Skin of body (tissue), 2 donors: ENCODE data around the gene EDARADD. TPM values are rescaled to one million over a fixed set of nuclear protein-coding genes. Genes with fewer than 3 reads are reported as not detected.
"Not testable (repeated sequence)": the region's sequence is repeated elsewhere in the genome, so short reads cannot be mapped to it uniquely, and the experiment has no call there.

Source experiments
- DNase-seq: peaks from one replicate; lab custom pipeline; 2025; lab: John Stamatoyannopoulos, UW
- total RNA-seq: library from RNA; depleted of rRNA; stranded (reverse); fragments of >200 nt; gene quantifications from one replicate; pipeline ENCODE4 v1.2.3, GENCODE V29; 2014

The EDARADD gene
- 3.0 TPM for total RNA-seq

DNA sequence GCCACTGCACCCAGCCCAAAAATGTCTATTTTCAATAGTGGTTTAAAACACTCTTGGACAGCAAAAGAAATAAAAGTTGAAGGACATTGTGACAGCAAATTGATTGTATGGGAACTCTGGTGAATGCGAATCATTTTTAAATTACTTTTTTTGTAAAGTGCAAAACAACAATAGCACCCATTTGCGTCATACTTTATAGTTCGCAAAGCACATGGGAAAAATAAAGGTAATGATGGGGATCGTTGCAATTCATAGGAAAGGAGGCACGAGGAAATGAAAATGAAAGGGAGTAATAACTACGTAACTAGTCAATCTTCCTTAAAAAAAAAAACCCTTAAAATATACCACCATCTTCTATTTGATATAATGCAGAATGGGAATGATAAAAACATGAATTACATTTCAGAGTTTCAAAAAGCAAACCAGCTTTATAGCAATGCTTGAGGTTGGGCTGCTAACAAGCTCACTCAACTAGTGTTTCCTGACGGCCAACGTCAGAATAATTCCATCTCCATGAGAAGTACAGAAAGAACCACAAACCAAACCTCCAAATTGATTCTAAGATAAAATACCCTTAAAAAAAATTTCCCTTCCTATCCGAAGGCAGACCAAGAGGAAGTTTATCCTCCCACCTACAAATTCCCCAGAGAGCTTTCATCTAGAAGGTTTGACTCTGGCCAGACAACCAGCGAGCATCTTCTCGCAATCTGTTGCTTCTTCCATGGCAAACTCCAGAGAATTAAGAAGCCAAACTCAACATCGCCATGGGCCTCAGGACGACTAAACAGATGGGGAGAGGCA lies at the start of gene EDARADD:
Gene EDARADD, plus strand, starts transcription at position 606 of the 801 bp plus-strand sequence. Its CDS starts 159 bp downstream, at position 765.
- DNase-seq: no peak

DNA sequence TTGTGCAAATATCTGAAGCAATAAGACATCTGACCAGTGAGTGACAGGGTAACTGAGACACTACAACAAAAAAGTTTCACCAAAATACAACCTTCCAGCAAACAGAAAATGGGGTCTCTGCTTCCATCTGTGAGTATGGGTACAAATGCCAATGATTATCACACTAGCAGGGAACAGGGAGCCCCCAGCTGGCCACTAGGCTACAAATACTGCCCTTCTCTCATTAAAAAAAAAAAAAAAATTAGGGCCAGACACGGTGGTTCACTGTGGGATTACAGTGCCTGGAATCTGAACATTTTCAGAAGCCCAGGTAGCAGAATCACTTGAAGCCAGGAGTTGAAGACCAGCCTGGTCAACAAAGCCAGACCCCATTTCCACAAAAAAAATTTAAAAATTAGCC lies 48.4 kb upstream of the EDARADD start:
- no peak for DNase-seq

DNA sequence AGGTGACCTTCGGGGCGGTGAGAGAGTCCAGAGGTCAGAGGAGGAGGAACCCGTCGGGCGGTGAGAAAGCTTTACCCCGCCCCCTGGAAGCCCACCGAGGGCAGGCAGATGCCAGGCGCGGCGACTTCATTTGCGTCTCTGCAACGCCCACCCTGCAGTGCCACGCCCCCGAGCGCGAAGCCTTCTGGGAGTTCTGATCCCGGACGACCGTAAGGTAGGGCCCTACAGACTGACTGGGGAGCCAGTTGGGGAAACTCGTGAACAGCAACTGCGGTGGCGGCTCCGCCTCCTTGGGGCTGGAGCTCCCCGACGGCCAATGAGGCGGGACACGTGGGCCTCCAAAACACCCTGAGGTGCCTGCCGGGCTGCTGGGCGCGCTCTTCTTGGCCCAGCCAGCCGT lies 46.0 kb upstream of the EDARADD start:
- DNase-seq: no peak

DNA sequence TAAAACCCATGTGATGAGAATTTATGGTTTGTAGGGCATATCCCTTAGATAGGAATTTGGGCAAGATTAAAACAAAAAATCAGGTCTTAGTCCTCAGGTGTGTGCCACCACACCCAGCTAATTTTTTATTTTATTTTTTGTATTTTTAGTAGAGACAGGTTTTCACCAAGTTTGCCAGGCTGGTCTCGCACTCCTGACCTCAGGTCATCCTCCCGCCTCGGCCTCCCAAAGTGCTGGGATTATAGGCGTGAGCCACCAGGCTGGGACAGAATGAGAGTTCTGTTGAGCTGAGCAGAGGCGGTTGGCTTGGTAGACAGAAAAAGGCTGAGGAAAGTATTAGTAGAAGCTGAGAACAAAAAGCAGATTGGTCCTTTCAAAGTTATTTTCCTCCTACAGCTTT lies 43.8 kb upstream of the EDARADD start:
- no peak for DNase-seq

DNA sequence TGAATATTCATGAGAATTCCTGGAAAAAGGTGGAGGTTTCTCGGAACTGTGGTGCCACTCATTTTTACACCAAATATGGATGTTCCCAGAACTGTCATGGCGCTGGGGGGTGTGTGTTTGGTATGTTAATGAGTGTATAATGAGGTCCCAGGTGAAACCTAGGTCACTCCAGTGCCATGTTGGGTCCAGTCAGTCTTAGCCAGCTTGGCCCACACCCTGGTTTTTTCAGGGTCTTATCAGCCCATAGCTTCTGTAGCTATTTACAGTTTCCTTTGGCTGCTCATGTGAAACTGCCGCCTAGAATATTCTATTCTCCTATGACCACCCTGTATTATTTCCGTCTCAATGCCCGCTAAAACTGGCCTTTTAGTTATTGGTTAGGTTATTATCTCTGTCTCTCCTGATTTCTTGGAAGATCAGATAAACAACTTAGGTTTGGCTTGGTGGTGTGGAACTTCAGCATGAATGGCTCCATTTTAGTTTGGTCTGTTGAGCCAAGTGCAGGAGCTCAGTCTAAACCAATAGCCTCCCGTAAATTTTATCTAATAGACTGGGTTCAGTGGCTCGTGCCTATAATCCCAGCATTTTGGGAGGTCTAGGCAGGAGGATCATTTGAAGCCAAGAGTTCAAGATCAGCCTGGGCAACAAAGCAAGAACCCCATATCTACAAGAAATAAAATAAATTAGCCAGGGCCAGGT lies 42.1 kb upstream of the EDARADD start:
- no peak for DNase-seq

- DNase-seq: not testable (repeated sequence)
Measured at GRCh38 chr1:236352747-236353146, 41.3 kb upstream of the EDARADD start.

DNA sequence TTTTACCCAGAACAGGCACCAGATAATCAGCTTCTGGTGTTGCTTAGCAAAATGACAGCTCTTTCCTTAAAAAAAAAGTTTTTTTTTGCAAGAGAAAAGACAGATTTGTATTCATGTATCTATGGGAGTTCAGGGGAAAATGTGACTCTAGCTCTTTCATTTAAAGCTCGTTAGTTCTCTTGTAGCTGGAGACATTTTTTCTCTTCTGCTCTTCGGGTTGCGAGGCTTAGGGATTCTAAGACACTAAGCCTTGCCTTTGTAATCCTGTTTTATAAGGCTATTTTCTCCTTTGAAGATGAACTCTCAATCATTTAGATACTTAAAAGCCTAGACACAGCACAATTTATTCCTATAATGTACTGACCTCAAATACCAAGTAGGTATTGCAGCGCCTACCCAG lies 40.3 kb upstream of the EDARADD start:
- DNase-seq: no peak

- DNase-seq: no peak
Measured at GRCh38 chr1:236354330-236355147, 39.5 kb upstream of the EDARADD start.

- DNase-seq: no peak
Measured at GRCh38 chr1:236356141-236356540, 37.9 kb upstream of the EDARADD start.

DNA sequence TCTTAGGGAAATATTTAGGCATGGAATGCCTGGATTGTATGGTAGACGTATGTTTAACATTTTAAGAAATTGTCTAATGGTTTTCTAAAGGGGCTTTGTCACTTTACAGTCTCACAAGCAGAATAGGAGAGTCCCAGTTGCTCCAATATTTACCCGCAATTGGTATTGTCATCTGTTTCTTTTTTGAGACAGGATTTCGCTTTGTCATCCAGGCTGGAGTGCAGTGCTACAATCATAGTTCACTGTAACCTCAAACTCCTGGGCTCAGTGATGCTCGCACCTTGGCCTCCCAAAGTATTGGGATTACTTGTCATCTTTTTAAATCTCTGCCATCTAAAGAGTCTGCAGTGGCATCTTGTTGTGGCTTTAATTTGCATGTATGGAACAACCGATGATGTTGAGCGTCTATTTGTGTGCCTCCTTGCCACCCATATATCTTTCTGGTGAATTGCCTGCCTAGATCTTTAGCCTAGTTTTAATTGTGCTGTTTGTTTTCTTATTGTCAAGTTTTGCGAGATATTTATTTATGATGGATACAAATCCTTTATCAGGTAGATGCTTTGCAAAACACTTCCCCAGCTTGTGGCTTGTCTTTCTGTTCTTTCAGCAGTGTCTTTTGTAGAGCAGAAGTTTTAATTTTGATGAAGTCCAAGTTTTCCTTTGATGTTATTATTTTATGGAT lies 32.0 kb upstream of the EDARADD start:
- no peak for DNase-seq

- DNase-seq: no peak
Measured at GRCh38 chr1:236363237-236363636, 30.8 kb upstream of the EDARADD start.

- no peak for DNase-seq
Measured at GRCh38 chr1:236365999-236366570, 28.0 kb upstream of the EDARADD start.

DNA sequence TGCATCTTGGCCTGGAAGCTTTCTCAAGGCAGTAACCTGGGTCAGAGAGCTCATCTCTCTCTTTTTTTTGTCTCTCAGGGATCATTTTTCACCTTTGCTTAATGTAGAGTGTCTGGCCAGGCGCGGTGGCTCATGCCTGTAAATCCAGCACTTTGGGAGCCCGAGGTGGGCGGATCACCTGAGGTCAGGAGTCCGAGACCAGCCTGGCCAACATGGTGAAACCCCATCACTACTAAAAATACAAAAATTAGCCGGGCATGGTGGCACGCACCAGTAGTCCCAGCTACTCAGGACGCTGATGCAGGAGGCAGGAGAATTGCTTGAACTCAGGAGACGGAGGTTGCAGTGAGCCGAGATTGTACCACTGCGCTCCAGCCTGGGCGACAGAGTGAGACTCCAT lies 27.4 kb upstream of the EDARADD start:
- not testable (repeated sequence) for DNase-seq

DNA sequence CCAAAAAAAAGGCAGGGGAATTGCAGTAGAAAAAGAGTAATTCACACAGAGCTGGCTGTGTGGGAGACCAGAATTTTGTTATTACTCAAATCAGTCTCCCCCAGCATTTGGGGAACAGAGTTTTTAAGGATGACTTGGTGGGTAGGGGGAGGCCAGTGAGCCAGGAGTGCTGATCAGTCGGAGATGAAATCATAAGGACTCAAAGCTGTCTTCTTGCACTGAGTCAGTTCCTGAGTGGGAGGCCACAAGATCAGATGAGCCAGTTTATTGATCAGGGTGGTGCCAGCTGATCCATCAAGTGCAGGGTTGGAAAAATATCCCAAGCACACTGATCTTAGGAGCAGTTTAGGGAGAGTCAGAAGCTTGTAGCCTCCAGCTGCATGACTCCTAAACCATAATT lies 23.7 kb upstream of the EDARADD start:
- no peak for DNase-seq

GRCh38 chr1:236371083-236371482 lies 23.0 kb upstream of the EDARADD start:
- no peak for DNase-seq

GRCh38 chr1:236377832-236378535 lies 16.1 kb upstream of the EDARADD start:
- DNase-seq: no peak

- DNase-seq: no peak
Measured at GRCh38 chr1:236381565-236382158, 12.4 kb upstream of the EDARADD start.

DNA sequence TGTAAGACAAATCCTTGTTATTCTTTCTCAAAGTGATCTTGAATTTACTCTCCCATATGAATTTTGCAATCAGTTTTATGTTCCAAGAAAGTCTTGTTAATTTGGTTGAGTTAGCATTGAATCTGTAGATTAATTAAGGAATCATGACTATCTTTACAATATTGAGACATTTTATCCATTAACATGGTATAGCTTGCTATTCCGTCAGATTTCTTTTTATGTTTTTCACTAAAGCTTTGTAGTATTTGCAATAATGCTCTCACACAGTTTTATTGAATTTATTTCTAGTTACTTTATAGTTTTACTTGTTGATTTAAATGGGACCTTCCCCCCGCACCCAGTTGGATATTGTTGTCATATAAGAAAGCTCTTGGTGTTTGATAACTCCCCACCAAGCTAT lies 5.8 kb upstream of the EDARADD start:
- DNase-seq: no peak

- DNase-seq: no peak
Measured at GRCh38 chr1:236389253-236389652, 4.8 kb upstream of the EDARADD start.

GRCh38 chr1:236391008-236391407 lies 3.1 kb upstream of the EDARADD start:
- DNase-seq: no peak
